Kidney epithelial cell (primary cell): ENCODE data around the gene MAD1L1. TPM values are rescaled to one million over a fixed set of nuclear protein-coding genes. Genes with fewer than 3 reads are reported as not detected.

Experiments used
- DNase-seq: peaks from one replicate; pipeline ENCODE4 v3.0.0-alpha.2; 2010; ENCODE audit warnings: low read depth
- H3K27me3 ChIP-seq: 2 replicates; pipeline ENCODE4 v1.6.0; 2011; ENCODE audit warnings: low read length; ENCODE audit not compliant: control insufficient read depth, insufficient read depth
- H3K36me3 ChIP-seq: 2 replicates; pipeline ENCODE4 v1.5.1; 2011; ENCODE audit warnings: low read length; ENCODE audit not compliant: control insufficient read depth, insufficient read depth
- H3K4me3 ChIP-seq: 2 replicates; pipeline ENCODE4 v1.5.1; 2011; ENCODE audit warnings: low read depth, mild to moderate bottlenecking, control low read depth, low read length
- CTCF ChIP-seq: IDR thresholded peaks from 2 replicates; pipeline ENCODE4 v1.5.1; 2011; ENCODE audit warnings: mild to moderate bottlenecking, moderate library complexity, low read length, control low read depth, inconsistent platforms; ENCODE audit not compliant: insufficient read depth, poor library complexity, severe bottlenecking
- total RNA-seq: library from RNA; depleted of rRNA; stranded (reverse); fragments of >200 nt; gene quantifications from 2 replicates; pipeline ENCODE4 v1.2.3, GENCODE V29; 2015

The MAD1L1 gene
- total RNA-seq, 1 donor from 2014 or later: 61.2 TPM

DNA sequence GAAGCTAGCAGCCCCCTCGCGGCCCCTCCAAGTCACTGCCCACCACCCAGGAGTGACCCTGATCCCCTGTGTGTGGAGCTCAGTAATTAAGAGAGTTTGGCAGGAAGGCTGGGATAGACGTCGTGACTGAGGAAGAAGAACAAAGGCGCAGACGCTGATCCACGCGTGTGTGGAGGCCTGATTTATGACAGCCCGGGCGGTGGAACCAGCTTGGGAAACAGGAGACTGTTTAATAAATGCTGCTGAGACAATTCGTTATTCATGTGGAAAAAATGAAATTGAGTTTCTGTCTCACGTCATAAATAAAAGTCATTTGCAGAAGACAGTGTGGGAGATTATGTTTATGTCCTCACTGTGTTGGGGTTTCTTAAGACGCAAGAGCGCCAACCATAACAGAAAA is 431.8 kb downstream of the MAD1L1 start:
- no peak for TF ChIP-seq CTCF
- H3K36me3 ChIP-seq: no peaks in the 10 kb centered on the region
- H3K4me3 ChIP-seq: no peak overlapping the region
- peaks cover 2% of the 10 kb centered on the region for H3K27me3 ChIP-seq
- no peak for DNase-seq

DNA sequence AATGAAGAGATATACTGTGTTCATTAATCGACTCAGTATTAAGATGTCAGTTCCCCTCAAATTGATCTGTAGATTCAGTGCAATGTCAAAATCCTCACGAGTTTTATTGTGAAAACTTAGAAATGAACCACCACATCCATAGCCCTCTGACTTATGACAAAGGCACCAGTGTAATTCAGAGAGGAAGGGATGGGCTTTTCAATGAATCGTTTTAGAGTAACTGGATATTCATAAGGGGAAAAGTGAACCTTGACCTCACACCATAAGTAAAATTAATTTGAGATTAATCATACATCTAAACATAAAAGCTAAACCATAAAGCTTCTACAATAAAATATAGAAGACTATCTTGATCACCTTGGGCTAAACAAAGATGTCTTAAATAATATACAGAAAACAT is 434.6 kb downstream of the MAD1L1 start:
- no peaks in the 10 kb centered on the region for H3K36me3 ChIP-seq
- no peak for TF ChIP-seq CTCF
- no peak for DNase-seq
- H3K27me3 ChIP-seq: peaks cover 2% of the 10 kb centered on the region
- no peak overlapping the region for H3K4me3 ChIP-seq

GRCh38 chr7:1794888-1795542 is 437.7 kb downstream of the MAD1L1 start:
- no peak for TF ChIP-seq CTCF
- Histone ChIP-seq H3K27me3 (no peaks in the 10 kb centered on the region), H3K36me3 (no peaks in the 10 kb centered on the region), H3K4me3 (no peak overlapping the region)
- no peak for DNase-seq

DNA sequence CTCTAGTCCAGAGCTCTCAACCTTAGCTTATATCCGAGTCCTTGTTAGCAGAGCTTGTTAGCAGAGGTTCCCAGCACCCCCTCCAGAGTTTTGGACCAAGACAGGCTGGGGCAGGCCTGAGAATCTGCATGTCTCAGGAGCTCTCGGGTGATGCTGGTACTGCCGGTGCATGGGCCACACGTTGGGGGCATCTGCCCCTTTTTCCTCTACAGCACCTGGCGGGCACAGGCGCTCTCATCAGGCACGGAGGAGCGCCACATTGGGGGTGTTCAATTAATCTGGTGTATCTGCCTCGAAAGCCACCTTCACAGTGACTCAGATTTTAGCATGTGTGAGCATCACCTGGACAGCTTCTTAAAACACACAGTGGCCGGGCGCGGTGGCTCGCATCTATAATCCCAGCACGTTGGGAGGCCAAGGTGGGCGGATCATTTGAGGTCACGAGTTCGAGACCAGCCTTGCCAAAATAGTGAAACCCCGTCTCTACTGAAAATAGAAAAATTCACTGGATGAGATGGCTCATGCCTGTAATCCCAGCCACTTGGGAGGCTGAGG is 445.0 kb downstream of the MAD1L1 start:
- DNase-seq: no peak
- no peaks in the 10 kb centered on the region for H3K36me3 ChIP-seq
- H3K4me3 ChIP-seq: no peak overlapping the region
- H3K27me3 ChIP-seq: no peaks in the 10 kb centered on the region
- no peak for TF ChIP-seq CTCF

DNA sequence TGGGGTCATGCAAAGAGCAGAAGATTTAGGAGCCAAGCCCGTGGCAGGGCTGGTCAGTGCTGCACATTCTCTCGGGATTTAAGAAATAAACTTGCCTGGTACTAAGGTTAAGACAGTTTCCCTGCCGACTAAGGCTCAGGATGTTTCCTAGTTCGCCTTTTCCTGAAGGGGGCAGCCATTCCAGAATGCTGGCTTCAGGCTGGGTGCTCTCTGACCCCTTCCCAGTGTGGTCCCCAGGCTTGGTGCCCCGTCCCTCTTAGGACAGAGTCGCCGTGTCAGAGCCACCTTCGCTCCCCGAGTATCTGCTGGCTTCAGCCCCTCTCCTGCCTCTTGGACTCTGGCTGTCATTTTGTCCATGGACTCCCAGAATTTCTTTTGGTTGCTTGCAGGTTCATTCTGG is 445.5 kb downstream of the MAD1L1 start:
- H3K4me3 ChIP-seq: no peak overlapping the region
- no peak for DNase-seq
- no peaks in the 10 kb centered on the region for H3K27me3 ChIP-seq
- TF ChIP-seq CTCF: no peak
- H3K36me3 ChIP-seq: no peaks in the 10 kb centered on the region

DNA sequence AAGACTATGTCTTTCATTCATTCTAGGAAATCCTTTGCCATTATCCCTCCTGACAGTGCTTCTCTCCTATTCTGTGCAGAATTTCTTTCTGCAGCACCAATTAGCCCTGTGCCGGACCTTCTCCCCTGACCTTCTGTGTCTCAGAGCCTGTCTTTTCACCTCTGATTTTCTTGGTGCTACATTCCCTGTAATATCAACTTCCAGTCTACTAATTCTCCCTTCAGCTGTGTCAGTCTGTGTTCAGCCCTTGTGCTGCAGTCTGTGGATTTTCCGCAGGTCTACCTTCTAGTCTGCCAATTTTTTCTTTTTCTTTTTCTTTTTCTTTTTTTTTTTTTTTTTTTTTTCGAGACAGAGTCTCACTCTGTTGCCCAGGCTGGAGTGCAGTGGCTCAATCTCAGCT is 446.9 kb downstream of the MAD1L1 start:
- TF ChIP-seq CTCF: no peak
- DNase-seq: no peak
- Histone ChIP-seq H3K27me3 (no peaks in the 10 kb centered on the region), H3K36me3 (no peaks in the 10 kb centered on the region), H3K4me3 (no peak overlapping the region)
